OCI-LY1 (cell line): Measurements from ENCODE around the gene ADAMTS4.

ENCODE experiments used
- H2AFZ ChIP-seq: fragments of 200-600 bp; sonication (generic), shearing (Covaris generic); 2 replicates; pipeline ENCODE4 v1.6.0; 2014; ENCODE audit warnings: antibody characterized with exemption, mild to moderate bottlenecking, low read length
- H3F3A ChIP-seq: fragments of 200-600 bp; sonication (generic), shearing (Covaris generic); 2 replicates; pipeline ENCODE4 v1.6.0; 2014; ENCODE audit warnings: mild to moderate bottlenecking, antibody characterized with exemption, low read length, moderate library complexity; ENCODE audit not compliant: insufficient read depth
- H3K27ac ChIP-seq: fragments of 200-600 bp; sonication (generic); 2 replicates; pipeline ENCODE4 v1.5.1; 2014; ENCODE audit warnings: low read length, mixed run types, mild to moderate bottlenecking, low read depth; ENCODE audit not compliant: poor library complexity, severe bottlenecking
- H3K27me3 ChIP-seq: fragments of 200-600 bp; sonication (generic); 2 replicates; pipeline ENCODE4 v1.6.0; 2014; ENCODE audit warnings: antibody characterized with exemption, mild to moderate bottlenecking, low read length, moderate library complexity; ENCODE audit not compliant: insufficient read depth
- H3K36me3 ChIP-seq: fragments of 200-600 bp; sonication (generic); 2 replicates; pipeline ENCODE4 v1.6.1; 2014; ENCODE audit warnings: mild to moderate bottlenecking, antibody characterized with exemption, low read length, moderate library complexity, mixed read lengths; ENCODE audit not compliant: insufficient read depth
- H3K4me1 ChIP-seq: fragments of 200-600 bp; sonication (generic); 2 replicates; pipeline ENCODE4 v1.5.1; 2014; ENCODE audit warnings: mild to moderate bottlenecking, low read length, moderate library complexity; ENCODE audit not compliant: insufficient read depth, severe bottlenecking
- H3K4me2 ChIP-seq: fragments of 200-600 bp; sonication (generic), shearing (Covaris generic); 2 replicates; pipeline ENCODE4 v1.6.1; 2014; ENCODE audit warnings: low read length
- H3K4me3 ChIP-seq: fragments of 200-600 bp; sonication (generic); 2 replicates; pipeline ENCODE4 v1.5.1; 2014; ENCODE audit warnings: low read length, low read depth, mild to moderate bottlenecking, mixed read lengths; ENCODE audit not compliant: poor library complexity, severe bottlenecking
- H3K79me2 ChIP-seq: fragments of 200-600 bp; shearing (Covaris generic); 2 replicates; pipeline ENCODE4 v1.6.1; 2016; ENCODE audit warnings: mixed run types, low read length, mixed read lengths; ENCODE audit not compliant: insufficient read depth
- H3K9ac ChIP-seq: fragments of 200-600 bp; sonication (generic), shearing (Covaris generic); 2 replicates; pipeline ENCODE4 v1.6.1; 2014; ENCODE audit warnings: mild to moderate bottlenecking, low read length, mixed read lengths
- H3K9me2 ChIP-seq: fragments of 200-600 bp; sonication (generic), shearing (Covaris generic); 2 replicates; pipeline ENCODE4 v1.6.1; 2014; ENCODE audit warnings: low read depth, mild to moderate bottlenecking, low read length, mixed read lengths
- H3K9me3 ChIP-seq: fragments of 200-600 bp; shearing (Covaris generic); 2 replicates; pipeline ENCODE4 v1.6.1; 2014; ENCODE audit warnings: low read length, mixed read lengths
- H4K20me1 ChIP-seq: fragments of 200-600 bp; sonication (generic), shearing (Covaris generic); 2 replicates; pipeline ENCODE4 v1.6.0; 2016; ENCODE audit warnings: mild to moderate bottlenecking, low read length; ENCODE audit not compliant: insufficient read depth
- CTCF ChIP-seq: fragments of 200-600 bp; sonication (generic), shearing (Covaris generic); IDR thresholded peaks from 2 replicates; pipeline ENCODE4 v1.5.1; 2017; ENCODE audit warnings: mild to moderate bottlenecking, antibody characterized with exemption, low read length, moderate library complexity, mixed read lengths
- EZH2 ChIP-seq: fragments of 200-600 bp; sonication (generic), shearing (Covaris generic); IDR thresholded peaks from 2 replicates; pipeline ENCODE4 v1.8.0; 2017; ENCODE audit warnings: borderline replicate concordance, mixed run types, mild to moderate bottlenecking, antibody characterized with exemption, low read length, moderate library complexity, mixed read lengths

Gene ADAMTS4

GRCh38 chr1:161196521-161197451, 2.1 kb downstream of the ADAMTS4 start:
- Histone ChIP-seq H2AFZ (no peak overlapping the region), H3K36me3 (no peaks in the 10 kb centered on the region), H3F3A (no peaks in the 10 kb centered on the region), H3K27me3 (no peaks in the 10 kb centered on the region), H4K20me1 (no peaks in the 10 kb centered on the region), H3K4me2 (no peak overlapping the region), H3K4me3 (no peak overlapping the region), H3K9me3 (no peaks in the 10 kb centered on the region), H3K79me2 (no peaks in the 10 kb centered on the region), H3K4me1 (peaks cover 14% of the 10 kb centered on the region), H3K9me2 (no peaks in the 10 kb centered on the region), H3K9ac (no peak overlapping the region), H3K27ac (no peak overlapping the region)
- no peak for TF ChIP-seq CTCF
- TF ChIP-seq EZH2: no peak

- H3K4me2 ChIP-seq: no peak overlapping the region
- H3K27me3 ChIP-seq: no peaks in the 10 kb centered on the region
- H3K36me3 ChIP-seq: no peaks in the 10 kb centered on the region
- H3K4me3 ChIP-seq: no peak overlapping the region
- no peak overlapping the region for H3K9ac ChIP-seq
- H3F3A ChIP-seq: no peaks in the 10 kb centered on the region
- no peaks in the 10 kb centered on the region for H4K20me1 ChIP-seq
- H2AFZ ChIP-seq: no peak overlapping the region
- H3K9me2 ChIP-seq: no peaks in the 10 kb centered on the region
- H3K79me2 ChIP-seq: no peaks in the 10 kb centered on the region
- H3K9me3 ChIP-seq: no peaks in the 10 kb centered on the region
- TF ChIP-seq CTCF (no peak), EZH2 (no peak)
- peaks cover 7% of the 10 kb centered on the region for H3K4me1 ChIP-seq
- no peak overlapping the region for H3K27ac ChIP-seq
These were observed 2.7 kb downstream of the ADAMTS4 start for GRCh38 chr1:161196111-161196510.

GRCh38 chr1:161195171-161195570, 3.7 kb downstream of the ADAMTS4 start:
- no peak overlapping the region for H3K9ac ChIP-seq
- H3K36me3 ChIP-seq: no peaks in the 10 kb centered on the region
- peaks cover 5% of the 10 kb centered on the region for H3K4me1 ChIP-seq
- H3K9me2 ChIP-seq: no peaks in the 10 kb centered on the region
- no peak overlapping the region for H3K27ac ChIP-seq
- no peaks in the 10 kb centered on the region for H3K27me3 ChIP-seq
- no peaks in the 10 kb centered on the region for H3K79me2 ChIP-seq
- H4K20me1 ChIP-seq: no peaks in the 10 kb centered on the region
- no peaks in the 10 kb centered on the region for H3K9me3 ChIP-seq
- no peaks in the 10 kb centered on the region for H3F3A ChIP-seq
- H3K4me2 ChIP-seq: no peak overlapping the region
- TF ChIP-seq EZH2 (no peak), CTCF (no peak)
- H3K4me3 ChIP-seq: no peak overlapping the region
- H2AFZ ChIP-seq: no peak overlapping the region
